GM18498 (cell line): Measurements from ENCODE around the gene RAD51C.
"Not testable (repeated sequence)": the region's sequence is repeated elsewhere in the genome, so short reads cannot be mapped to it uniquely, and the experiment has no call there.

Source experiments
- ATAC-seq: cut with Tn5 transposase; IDR thresholded peaks from one replicate; pipeline ENCODE4 v1.9.1; 2021; ENCODE audit warnings: mild to moderate bottlenecking, moderate library complexity; ENCODE audit not compliant: unreplicated experiment

RAD51C gene

DNA sequence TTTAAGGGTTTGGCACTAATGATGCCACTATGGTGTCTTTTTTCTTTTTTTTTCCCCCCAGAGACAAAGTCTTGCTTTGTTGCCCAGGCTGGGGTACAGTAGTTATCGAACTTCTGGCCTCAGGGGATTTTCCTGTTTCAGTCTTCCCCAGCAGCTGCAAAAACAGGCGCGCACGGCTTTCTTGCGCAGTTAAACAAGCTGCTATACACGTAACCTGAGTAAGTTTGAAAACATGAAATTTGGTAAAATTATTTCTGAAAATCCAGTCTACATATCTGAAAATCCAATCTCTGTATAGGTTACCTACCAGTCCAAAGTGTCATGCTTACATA lies 12.4 kb upstream of the RAD51C start:
- no peak for ATAC-seq

DNA sequence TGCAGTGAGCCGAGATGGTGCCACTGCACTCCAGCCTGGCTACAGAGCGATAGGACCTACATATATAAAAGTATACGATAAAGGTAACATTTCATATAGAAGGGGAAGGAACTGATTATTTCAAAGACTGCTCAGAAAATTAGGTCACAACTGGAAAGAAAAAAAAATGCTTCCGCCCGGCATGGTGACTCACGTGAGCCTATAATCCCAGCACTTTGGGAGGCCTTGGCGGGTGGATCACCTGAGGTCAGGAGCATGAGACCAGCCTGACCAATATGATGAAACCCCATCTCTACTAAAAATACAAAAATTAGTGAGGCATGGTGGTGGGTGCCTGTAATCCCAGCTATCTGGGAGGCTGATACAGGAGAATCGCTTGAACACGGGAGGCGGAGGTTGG lies 8.4 kb upstream of the RAD51C start:
- no peak for ATAC-seq

DNA sequence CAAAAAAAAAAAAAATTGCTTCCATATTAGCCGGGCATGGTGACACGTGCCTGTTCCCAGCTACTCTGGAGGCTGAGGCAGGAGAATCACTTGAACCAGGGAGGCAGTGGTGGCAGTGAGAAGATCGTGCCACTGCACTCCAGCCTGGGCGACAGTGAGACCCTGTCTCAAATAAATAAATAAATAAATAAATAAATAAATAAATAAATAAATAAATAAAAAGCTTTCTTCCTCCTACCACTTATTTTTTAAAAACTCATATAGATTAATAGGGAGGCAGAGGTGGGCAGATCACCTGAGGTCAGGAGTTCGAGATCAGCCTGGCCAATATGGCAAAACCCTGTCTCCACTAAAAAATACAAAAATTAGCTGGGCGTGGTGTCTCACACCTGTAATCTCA lies 7.9 kb upstream of the RAD51C start:
- ATAC-seq: not testable (repeated sequence)

DNA sequence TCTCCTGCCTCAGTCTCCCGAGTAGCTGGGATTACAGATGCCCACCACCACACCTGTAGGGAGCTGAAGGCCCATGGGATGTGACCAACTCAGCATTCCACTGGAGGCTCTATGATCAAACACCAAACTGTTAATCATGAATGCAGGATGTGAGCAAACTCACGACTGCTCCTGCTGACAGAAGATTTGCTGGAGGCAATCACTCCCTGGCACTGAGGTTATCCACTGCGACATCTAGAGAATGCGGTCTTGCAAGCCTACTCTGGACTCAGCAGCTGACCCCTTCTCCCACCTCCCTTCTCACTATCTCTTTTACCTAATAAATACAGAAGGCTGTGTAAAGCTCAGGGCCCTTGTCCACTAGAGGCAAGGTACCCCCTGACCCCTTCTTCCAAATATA lies 5.4 kb upstream of the RAD51C start:
- no peak for ATAC-seq

DNA sequence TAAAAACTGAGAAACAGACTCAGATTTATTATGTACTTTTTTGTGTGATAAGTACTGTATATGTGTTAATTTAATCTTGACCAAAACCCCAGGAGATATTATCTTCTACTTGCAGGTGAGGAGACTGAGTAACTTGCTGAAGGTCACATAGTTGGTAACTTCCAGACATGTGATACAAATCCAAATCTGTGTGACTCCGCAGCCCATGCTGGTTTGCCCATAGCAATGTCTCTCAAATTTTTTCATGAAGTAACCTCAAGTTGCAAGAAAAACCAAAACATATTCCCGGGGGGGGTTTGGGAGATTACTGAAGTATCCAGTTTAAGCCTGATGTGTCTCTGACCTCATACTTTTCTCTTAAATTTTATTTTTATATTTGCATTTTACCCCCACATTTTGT lies 3.9 kb upstream of the RAD51C start:
- no peak for ATAC-seq

DNA sequence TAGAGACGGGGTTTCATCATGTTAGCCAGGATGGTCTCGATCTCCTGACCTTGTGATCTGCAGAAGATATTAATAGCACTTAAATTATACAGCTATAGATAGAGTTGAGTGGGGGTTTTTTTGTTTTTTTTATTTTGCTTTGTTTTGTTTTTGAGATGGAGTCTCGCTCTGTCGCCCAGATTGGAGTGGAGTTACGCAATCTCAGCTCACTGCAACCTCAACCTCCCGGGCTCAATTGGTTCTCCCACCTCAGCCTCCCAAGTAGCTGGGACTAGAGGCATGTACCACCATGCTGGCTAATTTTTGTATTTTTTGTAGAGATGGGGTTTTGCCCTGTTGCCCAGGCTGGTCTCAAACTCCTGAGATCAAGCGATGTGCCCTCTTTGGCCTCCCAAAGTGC lies 2.4 kb upstream of the RAD51C start:
- not testable (repeated sequence) for ATAC-seq

DNA sequence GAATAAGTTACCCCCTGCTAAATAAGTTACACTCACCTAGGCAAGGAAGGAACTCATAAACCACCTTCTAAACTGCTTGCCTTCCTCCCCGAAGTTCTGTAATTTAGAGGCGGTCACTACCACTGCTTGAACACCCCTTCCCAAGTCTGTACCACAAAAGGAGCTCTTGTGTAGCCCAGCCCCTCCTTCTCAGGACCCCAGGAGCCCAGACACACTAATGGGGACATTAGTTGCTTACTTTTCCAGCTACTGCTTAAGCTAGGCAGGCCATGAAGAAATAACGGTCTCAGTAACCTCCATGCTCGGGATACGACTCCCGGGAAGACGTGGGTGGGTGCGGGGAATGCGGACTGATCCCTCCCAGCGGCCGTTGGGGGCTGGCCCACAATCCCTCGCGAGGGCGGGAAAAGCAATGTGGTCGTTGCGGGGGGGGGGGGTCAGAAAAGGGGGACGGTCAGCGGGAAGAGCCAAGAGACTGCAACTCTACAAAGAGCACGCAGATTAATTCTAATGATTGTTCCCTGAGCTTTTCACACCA lies 632 bp upstream of the RAD51C start, which contains the start of gene TEX14:
TEX14 (minus strand) TSS at position 345 of the 538 bp plus-strand sequence. CDS start 40,044 bp downstream, outside the sequence.
- ATAC-seq: no peak

DNA sequence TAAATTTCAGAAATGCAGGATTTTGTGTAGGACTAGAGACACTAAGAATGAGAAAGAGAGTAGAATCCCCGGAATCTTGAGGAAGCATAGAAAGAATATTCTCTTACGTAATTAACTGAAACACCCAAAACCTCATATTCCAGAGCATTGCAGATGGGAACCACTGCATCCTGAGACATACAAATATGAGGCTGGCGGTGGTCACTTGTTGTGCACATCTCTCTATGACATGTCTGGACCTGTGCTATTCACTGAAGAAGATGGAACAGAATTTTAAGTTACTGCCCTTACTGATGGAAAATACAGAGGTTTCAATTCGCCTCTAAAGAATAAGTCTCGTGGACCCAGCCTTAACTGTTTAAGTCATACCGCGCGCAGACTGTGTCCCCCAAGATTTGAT lies 806 bp downstream of the RAD51C start:
- ATAC-seq: no peak

DNA sequence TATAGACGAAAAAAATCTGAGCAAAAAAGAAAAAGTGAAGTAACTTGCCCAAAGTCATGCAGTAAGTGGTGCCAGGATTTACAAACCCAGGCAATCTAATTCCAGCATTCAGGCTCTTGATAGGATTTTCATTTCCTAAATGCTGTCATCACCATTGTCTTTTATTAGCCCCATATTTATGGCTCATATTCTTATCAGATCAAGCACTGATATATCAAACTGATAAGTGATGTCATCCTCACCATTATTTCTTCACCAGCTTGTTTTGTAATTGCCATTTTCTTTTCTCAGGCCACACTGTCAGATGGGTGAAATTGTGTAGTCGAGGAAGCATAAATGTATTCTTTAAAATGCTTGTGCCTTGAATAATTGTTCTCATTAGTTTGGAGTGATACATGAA lies 1.3 kb downstream of the RAD51C start:
- no peak for ATAC-seq

DNA sequence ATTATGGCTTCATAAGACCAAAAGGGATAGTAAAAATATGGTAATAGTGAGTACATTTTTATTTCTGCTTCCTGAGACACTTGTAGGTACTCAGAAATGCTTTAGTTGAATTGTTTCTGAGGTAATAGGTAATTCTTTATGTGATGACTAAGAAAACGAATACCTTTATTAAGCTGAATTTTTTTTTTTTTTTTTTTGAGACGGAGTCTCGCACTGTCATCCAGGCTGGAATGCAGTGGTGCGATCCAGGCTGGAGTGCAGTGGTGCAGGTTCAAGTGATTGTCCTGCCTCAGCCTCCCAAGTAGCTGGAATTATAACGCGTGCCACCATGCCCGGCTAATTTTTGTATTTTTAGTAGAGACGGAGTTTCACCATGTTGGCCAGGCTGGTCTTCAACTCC lies 1.9 kb downstream of the RAD51C start:
- no peak for ATAC-seq

DNA sequence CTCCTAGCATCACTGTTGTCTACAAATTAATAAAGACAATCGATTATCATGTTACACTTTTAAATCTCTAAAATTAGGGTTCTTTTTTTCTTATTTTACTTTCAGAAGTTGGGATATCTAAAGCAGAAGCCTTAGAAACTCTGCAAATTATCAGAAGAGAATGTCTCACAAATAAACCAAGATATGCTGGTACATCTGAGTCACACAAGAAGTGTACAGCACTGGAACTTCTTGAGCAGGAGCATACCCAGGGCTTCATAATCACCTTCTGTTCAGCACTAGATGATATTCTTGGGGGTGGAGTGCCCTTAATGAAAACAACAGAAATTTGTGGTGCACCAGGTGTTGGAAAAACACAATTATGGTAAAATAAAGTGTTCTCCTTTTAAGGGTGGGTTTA lies 2.4 kb downstream of the RAD51C start:
- no peak for ATAC-seq

DNA sequence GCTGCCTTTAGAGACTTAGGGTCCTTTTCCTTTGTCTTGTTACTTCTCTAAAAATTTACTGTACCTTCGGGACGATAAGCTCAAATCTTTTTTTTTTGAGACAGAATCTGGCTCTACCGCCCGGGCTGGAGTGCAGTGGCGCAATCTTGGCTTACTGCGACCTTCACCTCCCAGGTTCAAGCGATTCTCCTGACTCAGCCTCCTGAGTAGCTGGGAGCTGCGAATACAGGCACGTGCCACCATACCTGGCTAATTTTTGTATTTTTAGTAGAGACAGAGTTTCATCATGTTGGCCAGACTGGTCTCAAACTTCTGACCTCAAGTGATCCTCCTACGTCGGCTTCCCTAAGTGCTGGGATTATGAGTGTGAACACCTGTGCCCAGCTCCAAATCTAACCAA lies 7.4 kb downstream of the RAD51C start:
- ATAC-seq: no peak

DNA sequence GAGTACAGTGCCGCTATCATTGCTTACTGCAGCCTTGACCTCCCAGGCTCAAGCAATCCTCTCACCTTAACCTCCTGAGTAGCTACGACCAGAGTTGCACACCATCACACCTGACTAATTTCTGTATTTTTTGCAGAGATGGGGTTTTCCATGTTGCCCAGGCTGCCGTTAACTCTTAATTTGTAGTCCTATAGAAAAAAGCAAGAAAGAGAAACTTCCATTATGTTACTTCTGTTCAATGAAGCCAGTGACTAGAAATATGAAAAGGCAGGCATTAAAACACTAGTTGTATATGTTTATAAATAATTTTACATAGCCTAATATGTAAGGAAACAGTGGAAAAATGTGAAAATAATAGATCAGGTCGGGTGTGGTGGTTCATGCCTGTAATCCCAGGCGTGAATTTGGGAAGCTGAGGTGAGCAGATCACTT lies 9.7 kb downstream of the RAD51C start:
- no peak for ATAC-seq

DNA sequence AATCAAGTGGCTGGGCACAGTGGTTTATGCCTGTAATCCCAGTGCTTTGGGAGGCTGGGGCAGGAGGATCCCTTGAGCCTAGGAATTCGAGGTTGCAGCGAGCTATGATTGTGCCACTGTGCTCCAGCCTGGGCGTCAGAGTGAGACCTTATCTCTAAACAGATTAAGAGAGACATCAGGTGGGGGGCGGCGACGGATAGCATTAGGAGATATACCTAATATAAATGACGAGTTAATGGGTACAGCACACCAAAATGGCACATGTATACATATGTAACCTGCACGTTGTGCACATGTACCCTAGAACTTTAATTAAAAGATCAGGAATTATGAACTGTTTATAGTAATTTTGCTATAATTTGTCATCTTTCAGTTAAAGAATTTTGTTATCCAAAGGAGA lies 10.3 kb downstream of the RAD51C start:
- ATAC-seq: no peak

DNA sequence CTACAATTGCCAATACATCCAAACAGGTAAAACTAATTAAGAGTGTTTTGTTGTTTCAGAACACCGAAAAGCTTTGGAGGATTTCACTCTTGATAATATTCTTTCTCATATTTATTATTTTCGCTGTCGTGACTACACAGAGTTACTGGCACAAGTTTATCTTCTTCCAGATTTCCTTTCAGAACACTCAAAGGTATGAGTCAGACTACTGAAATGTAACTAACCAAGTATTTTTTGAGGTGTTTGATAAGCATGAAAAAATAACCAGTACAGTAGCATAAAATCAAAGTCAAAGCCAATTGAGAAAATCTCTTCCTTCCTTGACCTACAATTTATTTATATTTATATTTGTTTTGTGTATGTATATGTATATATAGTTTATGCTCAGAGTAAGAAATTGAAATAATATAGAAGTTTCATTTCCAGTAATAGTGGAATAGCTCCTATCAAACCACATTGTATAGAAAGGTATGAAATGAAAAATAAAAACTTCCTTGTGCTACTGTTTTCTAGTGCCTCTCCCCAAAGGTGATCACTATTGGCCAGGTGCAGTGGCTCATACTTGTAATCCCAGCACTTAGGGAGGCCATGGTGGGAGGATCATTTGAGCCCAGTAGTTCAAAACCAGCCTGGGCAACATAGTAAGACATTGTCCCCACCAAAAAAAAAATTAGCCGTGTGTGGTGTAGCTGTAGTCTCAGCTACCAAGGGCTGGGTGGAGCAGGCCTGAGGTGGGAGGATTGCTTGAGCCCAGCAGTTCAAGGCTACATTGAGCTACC lies 10.9 kb downstream of the RAD51C start:
- ATAC-seq: no peak

DNA sequence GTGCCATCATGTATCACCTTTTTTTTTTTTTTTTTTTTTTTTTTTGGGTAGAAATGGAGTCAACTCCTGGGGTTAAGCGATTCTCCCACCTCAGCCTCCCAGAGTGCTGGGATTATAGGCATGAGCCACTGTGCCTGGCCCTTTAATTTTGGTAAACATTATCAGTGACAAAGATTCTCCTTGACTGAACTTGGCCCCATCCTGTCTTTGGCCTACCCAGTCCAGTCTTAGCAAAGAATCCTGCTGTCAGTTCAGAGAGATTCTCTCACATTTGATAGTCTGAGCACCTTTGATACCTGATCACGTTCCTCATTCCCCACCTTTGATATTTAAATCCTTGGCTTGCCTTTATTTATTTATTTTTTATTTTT lies 11.5 kb downstream of the RAD51C start:
- ATAC-seq: no peak

DNA sequence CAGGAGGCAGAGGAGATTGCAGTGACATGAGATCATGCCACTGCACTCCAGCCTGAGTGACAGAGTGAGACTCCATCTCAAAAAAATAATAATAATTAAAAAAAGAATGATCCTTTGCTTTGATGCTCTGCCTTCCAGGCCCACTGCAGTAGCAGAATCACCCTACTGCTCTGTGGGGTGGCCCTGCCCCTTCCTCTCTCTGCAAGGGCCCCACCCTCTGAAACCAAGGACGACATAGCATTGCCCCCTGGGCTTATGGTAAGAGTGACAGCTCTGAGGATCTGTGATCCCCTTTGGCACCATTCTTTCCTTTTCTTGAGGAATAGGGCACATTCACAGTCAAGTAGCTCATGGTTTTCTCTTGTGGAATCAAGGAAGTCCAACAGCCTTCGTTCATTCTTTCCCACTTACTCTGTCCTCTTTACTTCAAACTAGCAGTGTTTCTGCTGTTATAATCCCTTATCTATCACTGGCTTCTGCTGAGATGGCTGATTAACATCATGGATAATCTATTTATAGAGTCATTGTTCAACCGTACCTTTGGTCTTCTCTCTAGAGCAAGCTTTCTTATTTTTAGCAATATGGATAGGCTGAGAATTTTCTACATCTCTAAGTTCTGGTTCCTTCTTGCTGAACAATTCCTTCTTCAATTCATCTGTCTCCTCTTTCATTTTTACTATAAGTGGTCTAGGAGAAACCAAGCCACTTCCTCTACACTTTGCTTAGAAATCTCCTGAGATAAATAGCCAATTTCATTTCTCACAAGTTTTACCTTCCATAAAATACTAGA lies 14.1 kb downstream of the RAD51C start:
- no peak for ATAC-seq

DNA sequence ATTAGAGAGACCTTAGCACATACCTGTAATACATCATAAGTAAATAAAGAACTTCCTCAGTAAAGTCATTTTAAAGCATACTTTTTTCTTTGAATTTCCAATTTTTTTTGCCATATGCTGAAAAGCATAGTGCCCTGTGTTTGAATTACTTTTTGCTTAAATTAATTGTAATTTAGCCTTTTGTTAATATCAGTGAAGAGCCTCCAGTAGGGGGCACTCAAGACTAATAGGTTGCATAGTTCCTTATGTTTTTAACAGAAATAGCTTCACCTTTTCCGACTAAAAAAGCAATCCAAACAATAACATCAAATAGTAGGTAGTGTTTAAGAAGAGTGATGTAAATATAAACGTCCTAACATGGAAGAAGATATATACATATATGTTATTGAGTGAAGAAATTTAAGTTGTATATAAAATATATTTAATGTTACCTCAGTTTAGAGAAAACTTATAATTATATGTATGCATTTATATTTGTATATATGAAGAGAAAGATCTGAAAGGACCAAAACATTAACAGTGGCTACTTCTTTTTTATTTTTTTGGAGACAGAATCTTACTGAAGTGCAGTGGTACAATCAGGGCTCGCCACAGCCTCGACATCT lies 18.6 kb downstream of the RAD51C start:
- no peak for ATAC-seq

DNA sequence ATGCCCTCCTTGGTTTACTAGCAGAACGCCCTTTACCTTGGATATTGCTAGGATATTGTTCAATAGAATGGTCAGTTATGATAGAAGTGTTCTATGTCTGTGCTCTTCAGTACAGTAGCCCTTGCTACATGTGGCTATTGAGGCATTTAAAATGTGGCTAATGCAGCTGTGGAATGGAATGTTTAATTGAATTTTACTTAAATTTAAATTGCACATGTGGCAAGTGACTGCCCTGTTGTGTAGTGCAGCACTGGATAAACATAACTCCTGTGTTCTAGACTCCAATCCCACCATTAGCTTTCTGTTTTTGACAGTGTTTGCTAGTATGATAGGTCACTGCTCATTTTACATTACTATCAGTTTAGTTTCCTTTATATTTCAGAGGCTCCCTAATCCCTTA lies 29.9 kb downstream of the RAD51C start:
- ATAC-seq: no peak

DNA sequence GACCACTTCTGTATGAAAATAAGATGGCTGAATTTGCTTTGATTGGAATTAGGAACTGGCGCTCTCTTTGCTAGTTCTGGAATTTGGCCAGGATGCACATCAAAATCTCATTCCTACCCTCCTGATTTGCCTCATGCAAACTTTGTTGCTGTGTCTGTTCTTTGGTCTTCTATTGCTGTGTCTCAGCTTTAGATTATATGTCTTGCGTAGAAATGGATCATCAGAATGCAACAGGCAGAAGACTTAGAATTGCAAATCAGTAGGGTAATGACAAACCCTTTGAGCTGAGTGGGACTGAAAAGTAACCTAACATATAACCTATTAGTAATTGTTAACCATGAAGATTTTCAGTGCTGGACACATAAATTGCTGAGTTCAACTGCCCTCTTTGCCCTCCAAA lies 30.3 kb downstream of the RAD51C start:
- no peak for ATAC-seq

DNA sequence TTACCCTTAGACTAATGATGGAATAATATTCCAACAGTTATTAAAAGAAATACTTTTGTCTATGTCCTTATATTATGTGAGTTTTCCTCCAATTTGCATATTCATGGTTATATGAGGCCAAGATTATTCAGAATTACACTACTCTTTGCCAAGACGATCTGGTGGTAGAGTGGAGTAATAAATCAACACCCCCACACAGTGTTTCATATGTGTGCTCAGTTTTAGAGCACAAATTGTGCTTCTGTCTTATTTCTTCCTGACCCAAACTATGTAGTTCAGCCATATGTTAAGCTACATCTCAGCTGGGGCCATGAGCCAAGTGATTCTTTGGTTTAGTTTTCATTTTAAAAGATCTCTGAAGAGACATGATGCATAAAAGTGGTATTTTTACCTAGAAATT lies 36.4 kb downstream of the RAD51C start:
- no peak for ATAC-seq

DNA sequence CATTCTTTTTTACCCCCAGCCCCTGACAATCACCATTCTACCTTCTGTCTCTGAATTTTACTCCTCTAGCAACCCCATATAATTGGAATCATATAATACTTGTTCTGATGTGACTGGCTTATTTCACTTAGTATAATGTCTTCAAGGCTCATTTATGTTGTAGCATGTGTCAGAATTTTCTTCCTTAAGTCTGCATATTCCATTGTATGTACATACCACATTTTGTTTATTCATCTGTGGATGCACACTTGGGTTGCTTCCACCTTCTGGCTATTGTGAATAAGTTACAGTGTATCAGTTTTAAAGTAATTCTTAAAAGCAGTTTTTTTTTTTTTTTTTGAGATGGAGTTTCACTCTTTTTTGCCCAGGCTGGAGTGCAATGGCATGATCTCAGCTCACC lies 38.5 kb downstream of the RAD51C start:
- ATAC-seq: no peak
